K562 (cell line): Measurements from ENCODE around the gene RPL28. TPM values are rescaled to one million over a fixed set of nuclear protein-coding genes. Genes with fewer than 3 reads are reported as not detected.
A peak's percentile ranks its signal among the peaks of the same experiment; 100 is the strongest.

Experiments used
- CBFB ChIP-seq: sonication (generic); formaldehyde crosslinking; IDR thresholded peaks from 2 replicates; pipeline ENCODE4 v1.4.0; 2020; ENCODE audit warnings: mild to moderate bottlenecking, missing genetic modification reagents
- GTF2E2 ChIP-seq: fragments of 200-800 bp; sonication (Bioruptor generic); IDR thresholded peaks from 2 replicates; pipeline ENCODE4 v1.6.1; 2016; ENCODE audit warnings: missing genetic modification characterization, missing compliant biosample characterization
- HOXB6 ChIP-seq: fragments of 250-450 bp; sonication (Bioruptor Pico); IDR thresholded peaks from 2 replicates; pipeline ENCODE4 v1.5.1; 2022; ENCODE audit warnings: mild to moderate bottlenecking, borderline replicate concordance
- NFIC ChIP-seq: fragments of 450-650 bp; IDR thresholded peaks from 2 replicates; pipeline ENCODE4 v1.6.1; 2017; ENCODE audit warnings: mild to moderate bottlenecking, inconsistent platforms
- NFRKB ChIP-seq: fragments of 450-650 bp; IDR thresholded peaks from 2 replicates; pipeline ENCODE4 v1.6.1; 2016; ENCODE audit warnings: low read depth
- NRF1 ChIP-seq, 2 experiments: fragments of 450-650 bp; IDR thresholded peaks in 1 of 2; conservative IDR thresholded peaks in 1 of 2; 2 replicates each; pipeline ENCODE4 v1.6.1; 2014; ENCODE audit warnings: mild to moderate bottlenecking in 2 of 2
- PHTF2 ChIP-seq: fragments of 250-450 bp; sonication (Bioruptor Pico); IDR thresholded peaks from 2 replicates; pipeline ENCODE4 v1.5.0; 2021; ENCODE audit warnings: mild to moderate bottlenecking
- RBM25 ChIP-seq: fragments of 200-400 bp; formaldehyde crosslinking; IDR thresholded peaks from 2 replicates; pipeline ENCODE4 v1.6.1; 2018; ENCODE audit warnings: low read length, low read depth, moderate library complexity; ENCODE audit not compliant: severe bottlenecking
- SETDB1 ChIP-seq: IDR thresholded peaks from one replicate; pipeline ENCODE4 v1.6.1; 2012; ENCODE audit warnings: low read length, control low read depth, inconsistent platforms
- SIN3B ChIP-seq: fragments of 450-650 bp; IDR thresholded peaks from 2 replicates; pipeline ENCODE4 v1.6.1; 2017; ENCODE audit warnings: low read depth, mild to moderate bottlenecking, moderate library complexity
- TEAD4 ChIP-seq, 2 experiments: sonication (generic) in 1 of 2; formaldehyde crosslinking in 1 of 2; IDR thresholded peaks; 2 replicates each; pipeline versions ENCODE4 v1.6.1 to v1.8.0; 2012 to 2022; ENCODE audit warnings: borderline replicate concordance in 1 of 2, inconsistent platforms in 1 of 2, low read length in 1 of 2, mild to moderate bottlenecking in 1 of 2, missing genetic modification reagents in 1 of 2
- ZNF174 ChIP-seq: fragments of 250-450 bp; sonication (Bioruptor Pico); IDR thresholded peaks from 2 replicates; pipeline ENCODE4 v1.4.0; 2020; ENCODE audit warnings: mild to moderate bottlenecking
- ZNF217 ChIP-seq: sonication (generic); formaldehyde crosslinking; IDR thresholded peaks from 2 replicates; pipeline ENCODE4 v1.8.0; 2022; ENCODE audit warnings: mild to moderate bottlenecking, missing genetic modification reagents
- ZNF444 ChIP-seq: fragments of 250-450 bp; sonication (Bioruptor Pico); IDR thresholded peaks from 2 replicates; pipeline ENCODE4 v1.4.0; 2020; ENCODE audit warnings: mild to moderate bottlenecking, moderate library complexity
- ZNF551 ChIP-seq: fragments of 250-450 bp; sonication (Bioruptor Pico); IDR thresholded peaks from 2 replicates; pipeline ENCODE4 v1.5.0; 2021; ENCODE audit warnings: mild to moderate bottlenecking, moderate library complexity
- ZZZ3 ChIP-seq: fragments of 450-650 bp; IDR thresholded peaks from 2 replicates; pipeline ENCODE4 v1.6.1; 2016; ENCODE audit warnings: antibody characterized with exemption, mild to moderate bottlenecking, moderate library complexity
- polyA plus RNA-seq, 8 experiments: library from polyadenylated mRNA; depleted of rRNA in 4 of 8; stranded (reverse) in 5 of 8; unstranded in 3 of 8; fragments of >200 nt; fragmentation: Nextera tagmentation in 2 of 8; fragmentation: Illumina TruSeq in 1 of 8; extraction: Ambion mirVana in 2 of 8; extraction: Trizol in 1 of 8; gene quantifications; 2 replicates each; pipeline versions ENCODE4 v1.2.1 to v1.2.3, GENCODE V29; 2011 to 2014; ENCODE audit warnings: inconsistent platforms in 1 of 8, missing spikeins in 1 of 8
- total RNA-seq, 7 experiments: library from RNA; depleted of rRNA in 6 of 7; stranded (reverse); fragments of >200 nt in 6 of 7; fragmentation: Illumina TruSeq in 2 of 7; extraction: Trizol in 2 of 7; gene quantifications; 2 replicates each; pipeline versions ENCODE4 v1.2.1 to v1.2.3, GENCODE V29; 2011 to 2021; ENCODE audit warnings: low replicate concordance in 1 of 7
- TF ChIP-seq, protein P1 (sequence below): IDR thresholded peaks from 2 replicates; pipeline ENCODE4 v1.6.1; 2011; ENCODE audit warnings: borderline replicate concordance, low read depth, mild to moderate bottlenecking, moderate library complexity, low read length; ENCODE audit not compliant: insufficient read depth, poor library complexity, severe bottlenecking
- TF ChIP-seq, protein P2 (sequence below): fragments of 250-450 bp; sonication (Bioruptor Pico); IDR thresholded peaks from 2 replicates; pipeline ENCODE4 v1.8.0; 2022; ENCODE audit warnings: inconsistent platforms, mild to moderate bottlenecking, moderate library complexity, borderline replicate concordance
- TF ChIP-seq, protein P3 (sequence below), 2 experiments: IDR thresholded peaks in 1 of 2; conservative IDR thresholded peaks in 1 of 2; 2 replicates each; pipeline ENCODE4 v1.6.1; 2016; ENCODE audit warnings: low read depth in 2 of 2, mild to moderate bottlenecking in 1 of 2, missing compliant biosample characterization in 1 of 2, missing genetic modification characterization in 1 of 2, moderate library complexity in 1 of 2
- TF ChIP-seq, protein P4 (sequence below): sonication (generic); IDR thresholded peaks from 2 replicates; pipeline ENCODE4 v1.6.1; 2016

RPL28 gene
- total and polyA plus RNA-seq, 9 of the 15 experiments (the other 6 are each of a cell fraction or from before 2014, with no cell fraction given): 124 to 3,106 (median 622) TPM

DNA sequence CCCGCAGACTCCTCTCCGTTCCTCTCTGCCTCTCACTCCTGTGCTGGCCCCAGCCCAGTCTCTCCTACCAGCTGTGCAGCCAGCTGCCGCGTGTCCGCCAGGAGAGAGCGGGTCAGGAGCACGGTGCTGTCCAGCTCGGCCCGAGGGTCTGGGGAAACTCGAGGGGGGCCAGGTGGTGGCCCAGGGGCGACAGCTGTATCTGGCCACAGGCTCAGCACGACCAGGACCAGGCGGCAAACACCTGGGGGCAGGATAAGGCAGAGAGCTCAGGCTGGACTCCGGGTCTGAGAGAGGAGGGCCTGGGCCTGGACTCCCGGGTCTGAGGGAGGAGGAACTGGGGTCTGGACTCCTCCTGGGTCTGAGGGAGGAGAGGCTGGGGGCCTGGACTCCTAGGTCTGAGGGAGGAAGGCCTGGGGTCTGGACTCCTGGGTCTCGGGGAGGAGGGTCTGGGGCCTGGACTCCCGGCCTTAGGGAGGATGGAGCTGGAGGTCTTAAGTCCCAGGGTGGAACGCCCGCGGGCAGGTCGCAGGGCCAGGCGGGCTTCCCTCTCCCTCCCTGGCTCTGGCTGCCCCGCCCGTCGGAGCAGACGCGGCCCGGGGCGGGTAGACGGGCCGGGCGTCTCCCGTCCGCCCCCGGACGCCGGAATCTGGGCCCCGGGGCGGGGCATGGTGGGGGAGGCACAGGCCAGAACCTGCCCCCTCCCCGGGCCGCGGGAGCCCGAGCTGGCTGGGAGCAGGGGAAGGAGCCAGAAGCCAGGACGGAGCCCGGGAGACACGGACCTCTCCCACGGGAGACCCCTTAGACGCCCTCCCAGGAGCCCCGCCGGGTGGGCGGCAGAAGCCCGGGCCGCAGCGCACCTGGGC is 16.8 kb upstream of the RPL28 start (continued):
- TF ChIP-seq, protein P1, sequence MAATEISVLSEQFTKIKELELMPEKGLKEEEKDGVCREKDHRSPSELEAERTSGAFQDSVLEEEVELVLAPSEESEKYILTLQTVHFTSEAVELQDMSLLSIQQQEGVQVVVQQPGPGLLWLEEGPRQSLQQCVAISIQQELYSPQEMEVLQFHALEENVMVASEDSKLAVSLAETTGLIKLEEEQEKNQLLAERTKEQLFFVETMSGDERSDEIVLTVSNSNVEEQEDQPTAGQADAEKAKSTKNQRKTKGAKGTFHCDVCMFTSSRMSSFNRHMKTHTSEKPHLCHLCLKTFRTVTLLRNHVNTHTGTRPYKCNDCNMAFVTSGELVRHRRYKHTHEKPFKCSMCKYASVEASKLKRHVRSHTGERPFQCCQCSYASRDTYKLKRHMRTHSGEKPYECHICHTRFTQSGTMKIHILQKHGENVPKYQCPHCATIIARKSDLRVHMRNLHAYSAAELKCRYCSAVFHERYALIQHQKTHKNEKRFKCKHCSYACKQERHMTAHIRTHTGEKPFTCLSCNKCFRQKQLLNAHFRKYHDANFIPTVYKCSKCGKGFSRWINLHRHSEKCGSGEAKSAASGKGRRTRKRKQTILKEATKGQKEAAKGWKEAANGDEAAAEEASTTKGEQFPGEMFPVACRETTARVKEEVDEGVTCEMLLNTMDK: no peak
- TF ChIP-seq NFRKB (no peak), NRF1 (conservative IDR thresholded peaks at IDR 0.05 in 1 of 2, IDR thresholded peaks at IDR 0.05 in 1 of 2) (0 out of 4 replicates have a peak, but pooled peaks of 1 of the 2 experiments have one; percentile 17), ZNF551 (CRISPR knock-in tag) (no peak), RBM25 (no peak), SIN3B (no peak), TEAD4 (IDR thresholded peaks at IDR 0.05; ENCODE audit: low read length) (peak; percentile 35; the same call in 1 of the 2 replicates), TEAD4 (CRISPR knock-in tag; IDR thresholded peaks at IDR 0.05; ENCODE audit: borderline replicate concordance) (no peak), ZNF444 (no peak), GTF2E2 (tag) (no peak), ZNF217 (no peak), ZZZ3 (no peak), PHTF2 (CRISPR knock-in tag) (no peak), SETDB1 (no peak), CBFB (CRISPR knock-in tag) (no peak), NFIC (peak; percentile 40; the same call in 1 of the 2 replicates), HOXB6 (CRISPR knock-in tag) (no peak), ZNF174 (CRISPR knock-in tag) (no peak)
- TF ChIP-seq, protein P2, sequence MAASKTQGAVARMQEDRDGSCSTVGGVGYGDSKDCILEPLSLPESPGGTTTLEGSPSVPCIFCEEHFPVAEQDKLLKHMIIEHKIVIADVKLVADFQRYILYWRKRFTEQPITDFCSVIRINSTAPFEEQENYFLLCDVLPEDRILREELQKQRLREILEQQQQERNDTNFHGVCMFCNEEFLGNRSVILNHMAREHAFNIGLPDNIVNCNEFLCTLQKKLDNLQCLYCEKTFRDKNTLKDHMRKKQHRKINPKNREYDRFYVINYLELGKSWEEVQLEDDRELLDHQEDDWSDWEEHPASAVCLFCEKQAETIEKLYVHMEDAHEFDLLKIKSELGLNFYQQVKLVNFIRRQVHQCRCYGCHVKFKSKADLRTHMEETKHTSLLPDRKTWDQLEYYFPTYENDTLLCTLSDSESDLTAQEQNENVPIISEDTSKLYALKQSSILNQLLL: no peak
- TF ChIP-seq, protein P3, sequence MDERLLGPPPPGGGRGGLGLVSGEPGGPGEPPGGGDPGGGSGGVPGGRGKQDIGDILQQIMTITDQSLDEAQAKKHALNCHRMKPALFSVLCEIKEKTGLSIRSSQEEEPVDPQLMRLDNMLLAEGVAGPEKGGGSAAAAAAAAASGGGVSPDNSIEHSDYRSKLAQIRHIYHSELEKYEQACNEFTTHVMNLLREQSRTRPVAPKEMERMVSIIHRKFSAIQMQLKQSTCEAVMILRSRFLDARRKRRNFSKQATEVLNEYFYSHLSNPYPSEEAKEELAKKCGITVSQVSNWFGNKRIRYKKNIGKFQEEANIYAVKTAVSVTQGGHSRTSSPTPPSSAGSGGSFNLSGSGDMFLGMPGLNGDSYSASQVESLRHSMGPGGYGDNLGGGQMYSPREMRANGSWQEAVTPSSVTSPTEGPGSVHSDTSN (CRISPR knock-in tag; IDR thresholded peaks at IDR 0.05; ENCODE audit: low read depth): no peak
- TF ChIP-seq, protein P3 (tag; conservative IDR thresholded peaks at IDR 0.05; ENCODE audit: low read depth): no peak
- TF ChIP-seq, protein P4, sequence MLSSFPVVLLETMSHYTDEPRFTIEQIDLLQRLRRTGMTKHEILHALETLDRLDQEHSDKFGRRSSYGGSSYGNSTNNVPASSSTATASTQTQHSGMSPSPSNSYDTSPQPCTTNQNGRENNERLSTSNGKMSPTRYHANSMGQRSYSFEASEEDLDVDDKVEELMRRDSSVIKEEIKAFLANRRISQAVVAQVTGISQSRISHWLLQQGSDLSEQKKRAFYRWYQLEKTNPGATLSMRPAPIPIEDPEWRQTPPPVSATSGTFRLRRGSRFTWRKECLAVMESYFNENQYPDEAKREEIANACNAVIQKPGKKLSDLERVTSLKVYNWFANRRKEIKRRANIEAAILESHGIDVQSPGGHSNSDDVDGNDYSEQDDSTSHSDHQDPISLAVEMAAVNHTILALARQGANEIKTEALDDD: no peak
